Raji (cell line): Measurements from ENCODE around the gene TTF2.
A peak's percentile ranks its signal among the peaks of the same experiment; 100 is the strongest.

Experiments used
- POLR2A ChIP-seq: IDR thresholded peaks from 2 replicates; pipeline ENCODE4 v1.6.1; 2011; ENCODE audit warnings: low read depth, low read length, control low read depth; ENCODE audit not compliant: insufficient read depth

The TTF2 gene

DNA sequence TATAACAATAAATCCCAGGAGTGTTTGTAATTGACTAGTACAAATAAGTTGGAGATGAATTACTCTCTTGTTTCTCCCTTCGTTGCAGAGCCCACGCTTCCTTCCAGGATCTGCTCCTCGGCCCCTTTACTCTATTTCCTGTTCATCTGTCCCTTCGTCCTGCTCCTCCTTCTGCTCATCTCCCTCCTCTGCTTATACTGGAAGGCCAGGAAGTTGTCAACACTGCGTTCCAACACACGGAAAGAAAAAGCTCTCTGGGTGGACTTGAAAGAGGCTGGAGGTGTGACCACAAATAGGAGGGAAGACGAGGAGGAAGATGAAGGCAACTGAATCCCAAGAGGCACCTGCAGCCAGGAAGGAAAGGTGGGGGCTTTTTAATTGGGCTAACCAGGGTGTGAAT lies 26.4 kb upstream of the TTF2 start:
- no peak for TF ChIP-seq POLR2A

DNA sequence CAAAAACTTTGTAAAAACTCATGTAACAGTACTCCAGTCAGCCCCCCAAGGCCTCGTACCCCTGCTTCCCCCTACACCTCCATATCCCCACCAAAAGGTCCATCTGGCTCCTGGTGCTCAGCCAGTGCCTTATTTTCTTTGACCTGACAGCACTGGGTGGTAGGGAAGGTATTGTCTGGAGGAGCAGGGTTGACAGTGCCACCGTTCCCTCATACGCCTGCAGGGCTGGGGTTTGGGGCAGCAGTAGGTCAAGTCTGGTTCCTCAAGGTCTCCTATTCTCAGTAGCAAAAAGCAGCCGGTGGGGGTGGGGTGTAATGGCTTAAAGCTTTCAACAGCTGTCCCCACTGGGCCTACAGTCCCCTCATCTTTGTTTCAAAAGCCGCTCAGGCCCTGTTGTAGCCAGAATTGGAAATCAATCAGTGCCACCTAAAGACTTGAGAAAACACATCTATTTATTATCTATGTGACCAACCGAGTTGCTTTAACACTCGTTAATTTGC lies 25.3 kb upstream of the TTF2 start:
- TF ChIP-seq POLR2A: no peak

DNA sequence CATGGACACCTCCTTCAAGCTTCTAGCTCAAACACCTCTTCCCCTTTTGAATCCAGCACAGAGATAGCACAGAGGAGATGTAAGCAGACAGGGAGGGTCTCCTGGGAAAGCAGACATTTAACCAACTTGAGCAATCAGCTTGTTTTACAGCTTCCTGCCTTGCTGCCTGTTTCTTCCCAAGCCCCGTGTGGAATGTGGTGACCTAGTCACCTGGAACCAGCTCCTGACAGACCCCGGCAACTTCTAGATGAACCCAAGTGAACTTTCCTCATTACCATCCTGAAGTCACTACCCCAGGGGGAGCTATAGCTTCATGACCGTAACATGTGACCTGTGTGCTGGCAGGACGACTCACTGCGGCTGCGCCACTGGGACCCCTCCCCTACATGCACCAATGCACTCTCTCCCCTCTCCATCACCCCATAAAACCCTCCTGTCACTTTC lies 24.1 kb upstream of the TTF2 start:
- TF ChIP-seq POLR2A: no peak

DNA sequence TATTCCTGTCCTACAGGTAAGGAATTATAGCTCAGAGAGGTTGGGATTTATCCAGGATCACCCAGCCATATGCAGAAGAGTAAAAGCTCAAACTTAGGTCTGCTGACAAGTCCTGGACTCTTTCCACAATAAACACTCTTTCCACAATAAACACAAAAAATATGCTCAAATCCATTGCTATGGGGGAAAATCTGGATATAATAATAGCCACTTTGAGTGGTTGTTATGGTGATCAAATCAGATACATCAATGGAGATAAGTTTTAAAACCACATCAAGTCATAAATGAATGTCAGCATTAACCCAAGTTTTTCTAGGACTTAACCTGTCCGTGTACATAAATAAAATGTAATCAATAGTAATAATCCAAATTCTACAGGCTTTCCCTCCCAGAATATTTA lies 22.3 kb upstream of the TTF2 start:
- TF ChIP-seq POLR2A: no peak

DNA sequence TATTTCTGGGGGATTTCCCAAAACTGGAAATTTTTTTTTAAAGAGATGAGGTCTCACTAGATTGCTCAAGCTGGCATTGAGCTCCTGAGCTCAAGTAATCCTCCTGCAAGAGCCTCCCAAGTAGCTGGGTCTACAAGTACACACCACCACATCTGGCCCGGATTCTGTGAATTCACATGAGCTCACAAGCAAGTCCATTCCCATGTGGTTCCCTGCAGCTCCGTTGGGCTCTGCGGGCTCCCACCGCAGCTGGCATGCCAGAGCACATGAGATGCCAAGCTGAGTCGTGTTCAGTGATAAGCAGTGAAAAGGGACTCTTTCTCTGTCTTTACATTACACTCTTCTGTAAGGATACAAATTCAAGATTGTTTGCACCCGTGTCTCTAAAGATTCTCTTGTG lies 21.9 kb upstream of the TTF2 start:
- no peak for TF ChIP-seq POLR2A

DNA sequence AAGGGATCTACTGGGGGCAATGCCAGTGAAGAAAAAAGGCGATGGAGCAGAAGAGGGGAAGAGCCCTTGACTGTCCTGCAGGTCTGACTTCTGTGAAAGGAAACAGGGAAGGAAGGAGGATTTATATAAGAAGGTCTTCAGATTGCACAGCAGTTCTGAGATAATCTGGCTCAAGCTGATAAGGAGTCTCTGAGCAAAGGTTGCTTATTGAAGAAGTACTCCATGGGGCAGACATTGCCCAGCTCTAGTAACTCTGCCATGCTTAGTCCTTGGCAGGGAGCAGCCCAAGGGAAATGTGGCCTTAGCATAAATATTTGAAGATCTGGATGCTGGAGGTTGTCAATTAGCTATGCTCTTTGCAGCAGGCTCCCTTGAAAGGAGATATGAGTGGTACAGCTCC lies 15.9 kb upstream of the TTF2 start:
- TF ChIP-seq POLR2A: no peak

DNA sequence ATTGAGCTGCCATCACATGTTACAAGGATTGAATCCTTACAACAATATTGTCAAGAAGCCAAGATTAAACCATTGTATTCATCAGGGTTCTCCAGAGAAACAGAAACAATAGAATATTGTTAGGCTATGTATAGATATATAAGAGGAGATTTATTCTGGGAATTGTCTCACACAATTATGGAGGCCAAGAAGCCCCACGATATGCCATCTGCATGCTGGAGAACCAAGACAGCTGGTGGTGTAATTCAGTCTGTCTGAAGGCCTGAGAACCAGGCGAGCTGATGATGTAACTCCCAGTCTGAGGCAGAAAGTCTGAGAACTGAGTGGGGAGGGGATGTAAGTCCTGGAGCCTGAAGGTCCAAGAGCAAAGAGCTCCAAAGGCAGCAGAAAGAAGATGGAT lies 14.5 kb upstream of the TTF2 start:
- TF ChIP-seq POLR2A: no peak

DNA sequence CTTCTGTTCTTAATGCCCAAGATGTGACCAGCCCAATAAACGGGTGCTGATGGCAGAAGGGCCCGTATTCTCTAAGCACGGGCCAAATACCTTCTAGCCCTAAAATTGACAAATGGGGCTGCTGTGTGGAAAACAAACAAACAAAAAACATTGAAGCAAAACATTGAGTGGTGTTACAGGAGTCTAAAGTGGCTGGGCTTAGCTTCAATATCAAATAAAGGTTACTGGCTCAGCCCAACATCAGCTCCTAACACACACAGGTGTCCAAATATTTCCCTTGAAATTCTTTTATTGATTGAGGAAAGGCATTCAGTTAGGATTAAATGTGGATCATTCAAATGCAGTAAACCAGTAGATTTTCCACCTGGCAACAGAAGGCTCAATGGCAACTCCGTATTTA lies 13.3 kb upstream of the TTF2 start:
- no peak for TF ChIP-seq POLR2A

DNA sequence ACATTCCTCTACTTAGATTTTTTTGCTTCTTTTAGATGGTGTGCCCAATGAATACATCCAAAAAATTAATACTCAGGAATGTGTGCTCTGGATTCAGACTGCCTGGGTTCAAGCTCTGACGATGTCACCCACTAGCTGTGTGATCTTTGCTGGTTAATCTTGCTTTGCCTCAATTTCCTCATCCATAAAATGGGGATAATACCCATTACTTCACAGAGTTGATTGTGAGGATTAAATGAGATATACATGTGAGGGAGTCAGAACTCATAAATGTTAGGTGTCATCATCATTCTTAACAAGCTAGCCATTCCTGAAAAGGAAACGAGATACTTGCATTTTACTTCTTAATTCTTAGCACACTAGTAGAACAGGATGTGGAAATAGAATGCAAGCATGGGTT lies 12.9 kb upstream of the TTF2 start:
- TF ChIP-seq POLR2A: no peak

DNA sequence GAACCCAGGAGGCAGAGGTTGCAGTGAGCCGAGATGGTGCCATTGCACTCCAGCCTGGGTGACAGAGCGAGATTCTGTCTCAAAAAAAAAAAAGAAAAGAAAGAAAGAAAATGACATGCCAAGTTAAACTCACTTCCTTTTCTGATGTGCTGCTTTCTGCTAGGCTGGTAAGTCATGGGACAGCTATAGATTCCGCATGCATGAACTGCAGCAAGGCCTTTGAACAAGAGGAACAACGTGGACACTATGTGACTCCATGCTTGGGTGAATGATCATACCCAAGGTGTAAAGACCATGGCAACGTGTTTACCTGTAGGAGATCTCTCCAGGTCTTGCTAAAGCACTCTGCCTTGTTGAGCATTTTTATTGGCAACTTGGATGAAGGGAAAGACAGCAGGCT lies 10.3 kb upstream of the TTF2 start:
- TF ChIP-seq POLR2A: no peak

DNA sequence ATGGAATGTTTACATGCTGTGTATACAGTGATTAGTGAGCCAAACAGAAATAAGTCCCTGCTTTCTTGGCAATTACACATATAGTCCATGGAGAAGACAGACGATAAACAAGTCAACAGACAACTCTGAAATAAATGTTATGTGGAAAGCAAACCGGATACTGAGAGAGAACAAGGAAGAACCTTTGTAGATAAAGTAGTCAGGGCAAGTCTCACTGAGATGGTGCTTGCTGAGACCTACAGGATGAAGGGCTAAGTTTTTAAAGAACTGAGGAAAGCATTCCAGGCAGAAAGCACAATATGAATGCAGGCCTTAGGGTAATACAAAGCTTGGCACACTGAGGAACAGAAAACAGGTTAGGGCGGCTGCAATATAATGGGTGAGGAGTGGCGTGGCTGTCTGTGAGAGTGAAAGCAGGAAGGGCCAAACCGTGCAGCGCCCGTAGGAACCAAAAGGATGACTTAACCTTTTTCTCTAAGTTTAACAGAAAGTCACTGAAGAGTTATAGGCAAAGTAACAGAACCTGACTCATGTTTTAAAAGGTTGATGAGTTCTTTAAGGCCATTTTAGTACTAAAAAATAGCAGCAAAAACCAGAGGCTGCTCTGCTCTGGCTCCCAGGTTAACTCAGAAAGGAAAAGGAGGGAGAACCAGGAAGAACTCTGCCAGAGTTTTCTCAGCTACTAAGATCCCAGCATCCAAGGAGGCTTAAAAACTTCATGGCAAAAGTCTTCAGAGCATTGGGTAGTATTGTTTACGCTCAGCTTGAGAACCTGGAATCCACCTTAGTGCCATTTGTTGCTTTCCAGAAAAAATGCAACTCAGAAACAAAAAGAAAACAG lies 8.7 kb upstream of the TTF2 start:
- no peak for TF ChIP-seq POLR2A

DNA sequence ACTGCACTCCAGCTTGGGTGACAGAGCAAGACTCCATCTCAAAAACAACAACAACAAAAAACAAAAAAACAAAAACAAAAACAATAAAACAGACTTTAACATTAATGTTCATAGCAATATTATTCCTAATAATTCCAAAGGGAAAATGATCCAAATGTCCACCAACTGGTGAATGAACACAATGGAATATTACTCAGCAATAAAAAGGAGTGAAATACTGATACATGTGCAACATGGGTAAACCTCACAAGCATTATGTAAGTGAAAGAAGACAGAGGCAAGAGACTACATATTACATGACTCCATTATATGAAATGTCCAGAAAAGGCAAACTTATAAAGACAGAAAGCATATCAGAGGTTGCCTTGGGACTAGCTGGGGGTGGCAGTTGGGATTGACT lies 6.1 kb upstream of the TTF2 start:
- no peak for TF ChIP-seq POLR2A

DNA sequence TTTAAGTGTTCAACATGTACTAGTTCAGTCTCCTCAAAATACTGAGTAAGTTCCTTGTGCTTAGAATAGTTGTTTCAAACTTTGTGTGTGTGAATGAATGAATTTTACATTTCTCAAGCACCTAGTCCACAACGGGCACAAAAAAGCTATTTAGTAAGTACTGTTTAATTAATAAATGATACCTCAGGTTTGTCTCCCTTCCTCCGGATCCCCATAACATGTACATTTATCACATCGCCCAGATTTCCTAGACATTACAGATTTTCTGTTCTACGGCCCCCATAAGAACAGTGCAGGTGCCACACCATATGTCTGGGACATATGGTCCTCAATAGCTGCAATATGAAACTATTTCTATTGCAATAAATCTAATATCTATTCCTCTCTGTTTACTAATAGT lies 1.3 kb upstream of the TTF2 start:
- TF ChIP-seq POLR2A: no peak

DNA sequence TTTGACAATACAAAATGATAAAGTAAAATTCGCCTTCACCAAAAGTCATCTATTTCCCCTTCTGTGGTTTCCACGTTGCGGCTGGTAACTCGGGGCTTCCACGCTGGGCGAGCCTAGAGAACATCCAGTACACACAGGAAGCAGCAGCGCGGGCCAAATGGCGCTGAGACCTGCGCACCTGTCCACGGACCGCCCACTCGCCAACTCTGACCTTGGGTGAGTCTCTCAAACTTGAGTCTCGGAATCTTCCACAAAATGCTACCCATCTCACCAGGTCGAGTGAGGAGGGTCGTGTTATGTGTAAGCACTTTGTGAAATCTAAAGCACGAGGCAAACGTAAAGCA lies 820 bp upstream of the TTF2 start:
- peak; percentile 67 for TF ChIP-seq POLR2A

DNA sequence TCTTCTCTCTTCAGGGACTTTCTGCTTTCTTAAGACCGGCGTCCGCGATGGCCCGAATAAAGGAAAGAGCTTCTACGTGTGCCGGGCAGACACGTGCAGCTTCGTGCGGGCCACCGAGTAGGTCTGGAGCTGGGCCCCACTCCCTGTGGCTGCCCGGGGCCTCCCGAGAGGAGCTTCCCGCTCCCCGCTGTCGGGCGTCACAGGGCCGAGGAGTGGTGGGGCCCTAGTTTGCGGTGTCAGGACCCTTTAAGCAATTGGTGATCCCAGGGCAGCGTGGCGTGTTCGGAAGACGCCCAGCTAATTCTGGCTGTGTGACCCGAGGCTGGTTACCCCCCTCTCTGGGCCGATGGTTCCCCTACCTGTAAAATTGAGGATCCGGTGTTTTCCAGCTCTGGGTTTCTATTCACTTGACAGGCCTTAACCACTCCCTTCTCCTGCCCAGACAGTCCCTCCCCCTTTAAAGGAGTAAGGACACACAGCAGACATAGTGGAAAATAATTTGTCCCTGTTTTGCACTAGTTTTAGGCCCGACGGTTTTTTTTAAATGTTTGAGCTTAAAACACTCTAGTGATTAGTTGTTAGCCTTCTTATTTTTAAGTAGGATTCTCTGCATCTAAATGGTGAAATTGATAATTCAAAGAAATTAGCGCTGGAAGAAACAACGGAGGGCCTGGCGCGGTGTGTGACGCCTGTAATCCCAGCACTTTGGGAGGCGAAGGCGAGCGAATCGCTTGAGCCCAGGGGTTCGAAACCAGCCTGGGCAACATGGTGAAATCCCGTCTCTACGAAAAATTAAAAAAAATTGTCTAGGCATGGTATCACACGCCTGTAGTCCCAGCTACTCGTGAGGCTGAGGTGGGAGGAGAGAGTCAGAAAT lies 553 bp downstream of the TTF2 start:
- TF ChIP-seq POLR2A: no peak

DNA sequence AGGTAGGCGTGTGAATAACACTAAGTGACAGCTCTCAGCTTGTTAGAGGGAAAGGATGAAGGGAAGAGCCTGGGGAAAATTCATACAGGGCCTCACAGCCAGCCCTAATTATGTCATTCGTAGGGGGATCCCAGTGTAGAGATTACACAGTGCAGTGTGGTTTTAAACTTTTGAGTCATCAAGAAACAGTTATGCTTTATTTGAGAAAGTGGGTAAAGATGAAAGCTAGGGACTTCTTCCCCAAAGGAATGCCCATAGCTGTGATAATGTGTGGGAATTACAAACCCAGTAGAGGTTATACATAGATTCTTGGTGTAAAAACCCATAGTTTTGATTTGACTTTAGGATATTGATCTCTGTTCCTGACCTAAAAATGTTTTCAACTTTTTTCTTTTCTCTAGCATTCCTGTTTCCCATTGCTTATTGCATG lies 1.9 kb downstream of the TTF2 start:
- TF ChIP-seq POLR2A: no peak

DNA sequence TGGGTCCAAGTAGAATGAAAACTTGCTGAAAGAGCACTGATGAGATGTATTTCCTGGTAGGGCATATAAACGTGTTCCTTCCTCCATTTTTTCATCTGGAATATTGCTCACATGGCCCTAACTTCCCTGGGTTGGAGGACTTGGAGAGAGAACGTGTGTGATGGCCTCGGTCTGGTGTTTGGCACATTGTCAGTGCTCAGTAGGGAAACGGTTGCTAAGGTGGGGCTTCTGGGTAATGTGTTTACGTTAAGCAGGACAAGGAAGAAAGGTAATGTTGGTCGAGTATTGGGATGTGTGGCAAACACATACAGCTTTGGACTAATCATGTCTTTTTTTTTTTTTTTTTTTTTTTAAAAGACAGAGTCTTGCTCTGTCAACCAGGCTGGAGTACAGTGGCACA lies 6.2 kb downstream of the TTF2 start:
- TF ChIP-seq POLR2A: no peak
